ENCODE data around the gene MYO10. TPM values are rescaled to one million over a fixed set of nuclear protein-coding genes. Genes with fewer than 3 reads are reported as not detected.

The MYO10 gene
- total RNA-seq, 1 donor from 2014 or later, result 23.1 TPM

DNA sequence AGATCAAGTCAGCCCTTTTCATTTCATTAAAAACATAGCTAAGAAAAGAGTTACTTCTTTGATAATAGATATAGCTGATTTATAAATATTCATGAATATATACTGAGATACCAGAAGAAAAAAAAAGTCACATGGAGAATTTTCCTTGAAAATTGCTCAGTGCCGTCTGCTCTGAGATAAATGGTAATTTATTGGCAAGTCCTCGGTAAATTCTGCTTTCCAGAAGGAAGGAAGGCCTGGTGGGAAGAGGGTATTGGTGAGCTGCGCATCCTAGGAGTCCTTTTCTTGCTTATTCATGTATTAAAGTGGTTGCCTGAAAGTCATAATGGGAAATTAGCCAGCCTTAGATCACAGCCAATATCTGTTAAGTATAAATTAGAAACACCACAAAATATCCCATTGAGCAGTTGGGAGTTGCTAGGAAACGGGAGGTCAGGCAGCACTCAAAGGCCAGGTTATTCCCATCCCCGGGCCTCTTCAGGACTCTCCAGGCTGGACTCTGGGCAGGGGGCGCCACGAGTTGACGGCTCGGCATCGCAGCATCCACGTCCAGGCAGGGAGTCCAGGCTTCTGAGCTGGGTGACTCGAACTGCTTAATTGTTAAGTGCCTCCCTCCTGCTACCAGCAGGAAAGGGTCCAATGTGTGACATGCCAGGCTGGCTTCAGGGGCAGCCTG, 202.6 kb downstream of the MYO10 start:
- Mint-ChIP-seq H3K36me3 (ENCODE audit: unreplicated experiment) (peaks cover 4% of the 10 kb centered on the region), H3K27ac (ENCODE audit: unreplicated experiment) (peak overlapping the region; percentile 75), H3K4me1 (ENCODE audit: low read depth, unreplicated experiment) (peaks cover 63% of the 10 kb centered on the region), H3K27me3 (ENCODE audit: unreplicated experiment) (peaks cover 6% of the 10 kb centered on the region), H3K9me3 (ENCODE audit: unreplicated experiment) (peaks cover 8% of the 10 kb centered on the region), H3K4me3 (ENCODE audit: unreplicated experiment) (peak overlapping the region; percentile 46)
- DNase-seq, result peak; percentile 60
- TF ChIP-seq, protein P1, sequence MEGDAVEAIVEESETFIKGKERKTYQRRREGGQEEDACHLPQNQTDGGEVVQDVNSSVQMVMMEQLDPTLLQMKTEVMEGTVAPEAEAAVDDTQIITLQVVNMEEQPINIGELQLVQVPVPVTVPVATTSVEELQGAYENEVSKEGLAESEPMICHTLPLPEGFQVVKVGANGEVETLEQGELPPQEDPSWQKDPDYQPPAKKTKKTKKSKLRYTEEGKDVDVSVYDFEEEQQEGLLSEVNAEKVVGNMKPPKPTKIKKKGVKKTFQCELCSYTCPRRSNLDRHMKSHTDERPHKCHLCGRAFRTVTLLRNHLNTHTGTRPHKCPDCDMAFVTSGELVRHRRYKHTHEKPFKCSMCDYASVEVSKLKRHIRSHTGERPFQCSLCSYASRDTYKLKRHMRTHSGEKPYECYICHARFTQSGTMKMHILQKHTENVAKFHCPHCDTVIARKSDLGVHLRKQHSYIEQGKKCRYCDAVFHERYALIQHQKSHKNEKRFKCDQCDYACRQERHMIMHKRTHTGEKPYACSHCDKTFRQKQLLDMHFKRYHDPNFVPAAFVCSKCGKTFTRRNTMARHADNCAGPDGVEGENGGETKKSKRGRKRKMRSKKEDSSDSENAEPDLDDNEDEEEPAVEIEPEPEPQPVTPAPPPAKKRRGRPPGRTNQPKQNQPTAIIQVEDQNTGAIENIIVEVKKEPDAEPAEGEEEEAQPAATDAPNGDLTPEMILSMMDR (IDR thresholded peaks at IDR 0.05; ENCODE audit: partially characterized antibody, unreplicated experiment), result no peak

DNA sequence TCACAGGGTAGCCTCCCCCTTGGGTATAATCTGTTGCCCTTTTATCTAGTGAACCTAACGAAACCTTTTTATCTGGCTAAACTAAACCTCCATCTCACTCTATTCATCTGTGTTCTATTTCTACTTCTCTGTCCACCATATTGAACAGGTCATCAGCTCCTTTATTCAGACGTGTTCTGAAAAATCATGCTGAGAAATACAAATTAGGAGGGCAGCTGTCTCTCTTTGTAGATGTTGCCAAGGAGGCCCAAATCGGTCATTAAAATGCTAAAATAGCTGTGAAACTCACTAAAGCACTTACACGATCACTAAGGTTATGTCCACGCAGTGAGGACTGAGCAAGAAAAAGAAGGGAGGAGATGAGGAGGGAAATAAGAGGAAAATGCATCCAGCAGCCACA, 203.7 kb downstream of the MYO10 start:
- Mint-ChIP-seq H3K4me3 (ENCODE audit: unreplicated experiment) (peak overlapping the region; percentile 65), H3K27ac (ENCODE audit: unreplicated experiment) (peak overlapping the region; percentile 95), H3K27me3 (ENCODE audit: unreplicated experiment) (peaks cover 6% of the 10 kb centered on the region), H3K9me3 (ENCODE audit: unreplicated experiment) (peaks cover 8% of the 10 kb centered on the region), H3K36me3 (ENCODE audit: unreplicated experiment) (peaks cover 4% of the 10 kb centered on the region), H3K4me1 (ENCODE audit: low read depth, unreplicated experiment) (peaks cover 62% of the 10 kb centered on the region)
- TF ChIP-seq, protein P1 (IDR thresholded peaks at IDR 0.05; ENCODE audit: partially characterized antibody, unreplicated experiment), result no peak
- no peak for DNase-seq

DNA sequence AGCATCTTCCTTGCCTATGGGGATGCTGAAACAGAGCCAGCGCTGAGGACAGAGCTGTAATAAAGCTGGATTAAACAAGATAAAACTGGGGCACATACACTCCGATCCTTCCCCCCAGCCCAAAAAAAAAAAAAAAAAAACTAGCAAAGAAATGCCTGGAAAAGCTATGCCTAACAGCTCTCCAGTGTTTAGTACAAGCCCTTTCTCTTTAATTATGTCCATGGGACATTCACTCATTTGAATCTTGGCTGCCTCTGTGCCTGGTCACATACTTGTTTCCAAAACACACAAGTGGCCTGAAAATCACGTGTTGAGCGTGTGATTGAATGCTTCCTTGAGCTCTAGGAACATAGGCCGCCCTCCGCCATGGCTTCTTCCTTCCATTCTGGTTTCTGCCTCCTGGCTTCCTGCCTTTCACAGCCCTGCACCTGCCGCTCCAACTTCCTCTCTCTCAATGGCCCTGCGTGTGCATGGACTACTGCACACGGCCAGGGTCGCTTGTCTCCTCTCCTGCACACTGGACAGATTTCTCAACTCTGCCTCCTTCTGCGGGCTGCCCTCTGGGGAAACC, 208.2 kb downstream of the MYO10 start:
- TF ChIP-seq, protein P1 (IDR thresholded peaks at IDR 0.05; ENCODE audit: partially characterized antibody, unreplicated experiment), result no peak
- DNase-seq, result peak; percentile 20
- Mint-ChIP-seq H3K9me3 (ENCODE audit: unreplicated experiment) (peaks cover 2% of the 10 kb centered on the region), H3K4me1 (ENCODE audit: low read depth, unreplicated experiment) (peaks cover 34% of the 10 kb centered on the region), H3K4me3 (ENCODE audit: unreplicated experiment) (no peak overlapping the region), H3K27me3 (ENCODE audit: unreplicated experiment) (peaks cover 6% of the 10 kb centered on the region), H3K36me3 (ENCODE audit: unreplicated experiment) (peaks cover 9% of the 10 kb centered on the region), H3K27ac (ENCODE audit: unreplicated experiment) (peak overlapping the region; percentile 76)

DNA sequence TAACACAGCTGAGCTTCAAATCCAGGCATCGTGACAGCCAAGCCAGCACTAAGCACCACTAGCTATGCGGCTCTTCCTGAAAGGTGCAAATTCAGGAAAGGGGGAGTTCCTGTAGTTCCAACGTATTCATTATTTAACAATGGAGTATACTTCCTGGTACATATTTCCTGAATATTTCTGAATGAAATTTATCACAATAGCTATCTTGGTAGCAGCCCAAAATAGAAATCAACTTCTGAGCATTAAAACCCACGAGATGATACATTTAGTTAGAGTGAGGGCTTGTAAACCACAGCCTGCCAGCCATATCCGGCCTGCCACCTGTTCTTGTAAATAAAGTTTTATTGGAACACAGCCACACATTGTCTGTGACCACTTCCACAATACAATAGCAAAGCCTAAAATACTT, 209.5 kb downstream of the MYO10 start:
- H3K9me3 Mint-ChIP-seq (ENCODE audit: unreplicated experiment), result peaks cover 2% of the 10 kb centered on the region
- DNase-seq, result no peak
- H3K4me1 Mint-ChIP-seq (ENCODE audit: low read depth, unreplicated experiment), result peaks cover 30% of the 10 kb centered on the region
- peaks cover 9% of the 10 kb centered on the region for H3K36me3 Mint-ChIP-seq (ENCODE audit: unreplicated experiment)
- TF ChIP-seq, protein P1 (IDR thresholded peaks at IDR 0.05; ENCODE audit: partially characterized antibody, unreplicated experiment), result no peak
- H3K4me3 Mint-ChIP-seq (ENCODE audit: unreplicated experiment), result no peak overlapping the region
- H3K27ac Mint-ChIP-seq (ENCODE audit: unreplicated experiment), result no peak overlapping the region
- peaks cover 3% of the 10 kb centered on the region for H3K27me3 Mint-ChIP-seq (ENCODE audit: unreplicated experiment)

DNA sequence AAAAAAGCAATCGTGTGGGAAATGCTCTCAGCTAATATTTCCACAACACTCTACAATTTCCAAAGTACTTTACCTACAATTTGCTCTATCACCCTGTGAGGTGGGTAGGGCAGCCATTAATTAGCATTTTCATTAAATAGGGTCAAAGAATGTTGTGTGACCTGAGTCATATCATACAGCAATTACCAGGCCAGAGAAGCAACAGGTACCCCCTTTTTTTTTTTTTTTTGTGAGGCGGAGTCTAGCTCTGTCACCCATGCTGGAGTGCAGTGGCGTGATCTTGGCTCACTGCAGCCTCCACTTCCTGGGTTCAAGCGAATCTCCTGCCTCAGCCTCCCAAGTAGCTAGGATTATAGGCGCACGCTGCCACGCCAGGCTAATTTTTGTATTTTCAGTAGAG, 210.5 kb downstream of the MYO10 start:
- Mint-ChIP-seq H3K4me3 (ENCODE audit: unreplicated experiment) (no peak overlapping the region), H3K36me3 (ENCODE audit: unreplicated experiment) (peaks cover 9% of the 10 kb centered on the region), H3K4me1 (ENCODE audit: low read depth, unreplicated experiment) (peaks cover 34% of the 10 kb centered on the region), H3K9me3 (ENCODE audit: unreplicated experiment) (peaks cover 2% of the 10 kb centered on the region), H3K27me3 (ENCODE audit: unreplicated experiment) (peaks cover under 1% of the 10 kb centered on the region), H3K27ac (ENCODE audit: unreplicated experiment) (no peak overlapping the region)
- TF ChIP-seq, protein P1 (IDR thresholded peaks at IDR 0.05; ENCODE audit: partially characterized antibody, unreplicated experiment), result no peak
- no peak for DNase-seq

All from glutamatergic neuron (in vitro differentiated cells).